ENCODE data around the gene GAA.

- TF ChIP-seq EZH2 (IDR thresholded peaks at IDR 0.05) (no peak), CTCF (IDR thresholded peaks at IDR 0.05 in 2 of 3, conservative IDR thresholded peaks at IDR 0.05 in 1 of 3; ENCODE audit: borderline replicate concordance in 1 of 3, insufficient read depth in 1 of 3, low read depth in 2 of 3, low read length in 2 of 3) (no peak), ELF1 (IDR thresholded peaks at IDR 0.05; ENCODE audit: borderline replicate concordance, low read depth) (no peak), SIN3A (IDR thresholded peaks at IDR 0.05; ENCODE audit: low read depth) (no peak), CEBPB (IDR thresholded peaks at IDR 0.05; ENCODE audit: low read depth) (no peak), POLR2A (IDR thresholded peaks at IDR 0.05; ENCODE audit: borderline replicate concordance, extremely low read depth, insufficient read depth, insufficient read length) (no peak), JUND (IDR thresholded peaks at IDR 0.05) (no peak), TCF7L2 (IDR thresholded peaks at IDR 0.05; ENCODE audit: borderline replicate concordance, extremely low read depth, insufficient read depth, insufficient read length) (no peak), ZNF274 (IDR thresholded peaks at IDR 0.05; ENCODE audit: low read depth, low read length) (no peak), YY1 (IDR thresholded peaks at IDR 0.05; ENCODE audit: extremely low read depth, insufficient replicate concordance, low read depth, low read length) (no peak)
Measured at GRCh38 chr17:80133626-80133970, 32.2 kb downstream of the GAA start.

Data from HCT116 (cell line).